ENCODE measurements around the gene ARSG.

Gene ARSG

DNA sequence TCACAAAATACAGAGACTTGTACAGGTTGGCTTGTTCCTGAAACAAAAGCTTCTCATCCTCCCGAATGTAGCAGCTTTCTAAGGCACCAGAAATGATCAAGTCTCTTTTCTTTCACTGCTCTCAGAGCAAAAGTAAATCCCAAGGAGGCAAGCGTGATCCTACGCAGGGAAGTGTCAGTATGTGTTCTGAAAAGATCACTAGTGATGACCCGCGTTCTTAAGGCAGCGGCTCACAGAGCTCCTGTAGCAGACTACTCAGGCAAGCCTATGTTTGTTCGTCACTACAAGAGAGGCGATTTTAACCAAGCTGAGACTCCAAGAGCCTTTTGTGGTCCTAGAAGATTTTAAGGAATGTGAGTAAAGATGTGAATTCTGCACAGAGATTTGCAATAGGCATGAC is 131.5 kb downstream of the ARSG start:
- Histone ChIP-seq H3K9me3 (ENCODE audit: control insufficient read depth in 1 of 2, low read length in 2 of 2) (no peaks in the 10 kb centered on the region), H3K27ac (ENCODE audit: low read depth, low read length) (no peak overlapping the region), H3K9ac (ENCODE audit: low read depth in 1 of 2, low read length in 2 of 2) (no peak overlapping the region), H3K27me3 (ENCODE audit: control insufficient read depth in 1 of 2, insufficient read depth in 2 of 2, low read length in 2 of 2) (no peaks in the 10 kb centered on the region), H3K4me3 (ENCODE audit: low read depth in 1 of 2, low read length in 2 of 2) (no peak overlapping the region), H3K4me1 (ENCODE audit: control insufficient read depth in 1 of 2, insufficient read depth in 2 of 2, low read length in 2 of 2) (no peaks in the 10 kb centered on the region), H3K36me3 (ENCODE audit: control insufficient read depth in 1 of 2, insufficient read depth in 2 of 2, low read length in 2 of 2) (peaks cover 9 to 31% of the 10 kb centered on the region in 2 donors)

DNA sequence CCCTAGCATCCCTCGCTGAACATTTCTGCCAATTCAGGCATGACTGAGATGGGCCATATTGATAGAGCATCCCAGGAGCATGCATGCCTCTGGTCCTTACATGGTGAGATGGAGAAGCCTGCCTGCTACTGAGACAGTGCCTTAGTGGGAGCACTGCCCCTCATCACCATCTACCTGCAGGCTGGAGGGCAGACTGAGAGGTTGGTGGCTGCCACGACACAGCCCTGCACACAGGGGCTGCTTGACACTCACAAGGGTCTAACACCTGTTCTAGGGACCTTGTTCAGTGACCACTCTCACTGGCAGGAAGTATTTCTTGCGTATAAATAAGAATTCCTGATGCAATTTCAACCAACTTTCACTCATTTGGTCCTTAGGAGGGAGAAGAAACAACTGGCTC is 132.0 kb downstream of the ARSG start:
- H3K9ac ChIP-seq (ENCODE audit: low read depth in 1 of 2, low read length in 2 of 2), result no peak overlapping the region
- no peak overlapping the region for H3K27ac ChIP-seq (ENCODE audit: low read depth, low read length)
- H3K36me3 ChIP-seq (ENCODE audit: control insufficient read depth in 1 of 2, insufficient read depth in 2 of 2, low read length in 2 of 2), result peaks cover 9 to 32% of the 10 kb centered on the region in 2 donors
- no peaks in the 10 kb centered on the region for H3K27me3 ChIP-seq (ENCODE audit: control insufficient read depth in 1 of 2, insufficient read depth in 2 of 2, low read length in 2 of 2)
- H3K9me3 ChIP-seq (ENCODE audit: control insufficient read depth in 1 of 2, low read length in 2 of 2), result no peaks in the 10 kb centered on the region
- no peaks in the 10 kb centered on the region for H3K4me1 ChIP-seq (ENCODE audit: control insufficient read depth in 1 of 2, insufficient read depth in 2 of 2, low read length in 2 of 2)
- no peak overlapping the region for H3K4me3 ChIP-seq (ENCODE audit: low read depth in 1 of 2, low read length in 2 of 2)

- no peak overlapping the region for H3K9ac ChIP-seq (ENCODE audit: low read depth in 1 of 2, low read length in 2 of 2)
- no peaks in the 10 kb centered on the region for H3K4me1 ChIP-seq (ENCODE audit: control insufficient read depth in 1 of 2, insufficient read depth in 2 of 2, low read length in 2 of 2)
- H3K27ac ChIP-seq (ENCODE audit: low read depth, low read length), result no peak overlapping the region
- H3K36me3 ChIP-seq (ENCODE audit: control insufficient read depth in 1 of 2, insufficient read depth in 2 of 2, low read length in 2 of 2), result peaks cover 15 to 41% of the 10 kb centered on the region in 2 donors
- H3K4me3 ChIP-seq (ENCODE audit: low read depth in 1 of 2, low read length in 2 of 2), result no peak overlapping the region
- no peaks in the 10 kb centered on the region for H3K9me3 ChIP-seq (ENCODE audit: control insufficient read depth in 1 of 2, low read length in 2 of 2)
- no peaks in the 10 kb centered on the region for H3K27me3 ChIP-seq (ENCODE audit: control insufficient read depth in 1 of 2, insufficient read depth in 2 of 2, low read length in 2 of 2)
Observed at GRCh38 chr17:68424203-68424602, 132.9 kb downstream of the ARSG start.

- Histone ChIP-seq H3K9ac (ENCODE audit: low read depth in 1 of 2, low read length in 2 of 2) (no peak overlapping the region), H3K4me3 (ENCODE audit: low read depth in 1 of 2, low read length in 2 of 2) (no peak overlapping the region), H3K4me1 (ENCODE audit: control insufficient read depth in 1 of 2, insufficient read depth in 2 of 2, low read length in 2 of 2) (no peaks in the 10 kb centered on the region), H3K27ac (ENCODE audit: low read depth, low read length) (no peak overlapping the region), H3K9me3 (ENCODE audit: control insufficient read depth in 1 of 2, low read length in 2 of 2) (no peaks in the 10 kb centered on the region), H3K36me3 (ENCODE audit: control insufficient read depth in 1 of 2, insufficient read depth in 2 of 2, low read length in 2 of 2) (peaks cover 19 to 43% of the 10 kb centered on the region in 2 donors), H3K27me3 (ENCODE audit: control insufficient read depth in 1 of 2, insufficient read depth in 2 of 2, low read length in 2 of 2) (no peaks in the 10 kb centered on the region)
Observed at GRCh38 chr17:68424861-68425260, 133.6 kb downstream of the ARSG start.

DNA sequence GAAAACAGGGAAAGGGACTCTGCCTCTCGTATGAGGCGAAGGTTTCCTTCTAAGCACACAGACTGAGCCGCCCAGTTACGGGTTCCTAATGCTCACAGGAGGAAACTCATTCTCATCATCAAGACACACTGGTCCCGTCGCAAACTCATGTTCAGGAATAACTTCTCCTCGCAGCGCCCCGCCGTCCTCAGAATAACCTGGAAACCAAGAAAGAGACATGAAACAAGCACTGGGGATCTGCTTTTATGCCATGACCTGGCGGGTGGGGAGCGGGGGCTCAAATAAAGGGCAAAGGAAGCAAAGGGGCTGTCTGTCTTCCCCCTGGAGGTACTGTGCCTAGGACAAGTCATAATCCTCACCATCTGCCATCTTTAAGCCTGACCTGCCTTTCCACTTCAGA is 134.7 kb downstream of the ARSG start:
- peaks cover 23 to 43% of the 10 kb centered on the region in 2 donors for H3K36me3 ChIP-seq (ENCODE audit: control insufficient read depth in 1 of 2, insufficient read depth in 2 of 2, low read length in 2 of 2)

DNA sequence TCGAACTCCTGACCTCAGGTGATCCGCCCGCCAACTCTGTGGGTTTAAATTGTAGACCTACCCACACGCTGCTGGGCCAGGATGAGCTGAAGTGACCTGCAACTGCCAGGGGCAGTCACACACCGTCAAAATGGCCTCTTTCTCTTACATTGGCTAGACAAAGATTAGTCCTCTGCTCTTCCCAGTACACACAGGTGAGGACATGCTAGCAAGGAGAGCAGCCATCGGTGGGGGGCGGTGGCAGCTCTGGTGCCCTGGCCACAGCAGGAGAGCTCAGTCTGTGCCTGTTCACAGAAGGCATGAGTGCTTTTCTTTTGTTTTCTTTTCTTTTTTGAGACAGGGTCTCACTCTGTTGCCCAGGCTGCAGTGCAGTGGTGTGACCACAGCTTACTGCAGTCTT is 136.3 kb downstream of the ARSG start:
- Histone ChIP-seq H3K9me3 (ENCODE audit: control insufficient read depth in 1 of 2, low read length in 2 of 2) (no peaks in the 10 kb centered on the region), H3K9ac (ENCODE audit: low read depth in 1 of 2, low read length in 2 of 2) (no peak overlapping the region), H3K36me3 (ENCODE audit: control insufficient read depth in 1 of 2, insufficient read depth in 2 of 2, low read length in 2 of 2) (peaks cover 28 to 54% of the 10 kb centered on the region in 2 donors), H3K4me1 (ENCODE audit: control insufficient read depth in 1 of 2, insufficient read depth in 2 of 2, low read length in 2 of 2) (no peaks in the 10 kb centered on the region), H3K27ac (ENCODE audit: low read depth, low read length) (no peak overlapping the region), H3K4me3 (ENCODE audit: low read depth in 1 of 2, low read length in 2 of 2) (no peak overlapping the region), H3K27me3 (ENCODE audit: control insufficient read depth in 1 of 2, insufficient read depth in 2 of 2, low read length in 2 of 2) (no peaks in the 10 kb centered on the region)

More for the DNA sequence above, 134.7 kb downstream of the ARSG start:
- Histone ChIP-seq H3K4me1 (ENCODE audit: control insufficient read depth in 1 of 2, insufficient read depth in 2 of 2, low read length in 2 of 2) (no peaks in the 10 kb centered on the region), H3K9ac (ENCODE audit: low read depth in 1 of 2, low read length in 2 of 2) (no peak overlapping the region), H3K4me3 (ENCODE audit: low read depth in 1 of 2, low read length in 2 of 2) (no peak overlapping the region), H3K27ac (ENCODE audit: low read depth, low read length) (no peak overlapping the region), H3K9me3 (ENCODE audit: control insufficient read depth in 1 of 2, low read length in 2 of 2) (no peaks in the 10 kb centered on the region), H3K27me3 (ENCODE audit: control insufficient read depth in 1 of 2, insufficient read depth in 2 of 2, low read length in 2 of 2) (no peaks in the 10 kb centered on the region)

- no peak overlapping the region for H3K27ac ChIP-seq (ENCODE audit: low read depth, low read length)
- peaks cover 27 to 56% of the 10 kb centered on the region in 2 donors for H3K36me3 ChIP-seq (ENCODE audit: control insufficient read depth in 1 of 2, insufficient read depth in 2 of 2, low read length in 2 of 2)
- H3K4me1 ChIP-seq (ENCODE audit: control insufficient read depth in 1 of 2, insufficient read depth in 2 of 2, low read length in 2 of 2), result no peaks in the 10 kb centered on the region
- H3K9ac ChIP-seq (ENCODE audit: low read depth in 1 of 2, low read length in 2 of 2), result no peak overlapping the region
- H3K27me3 ChIP-seq (ENCODE audit: control insufficient read depth in 1 of 2, insufficient read depth in 2 of 2, low read length in 2 of 2), result no peaks in the 10 kb centered on the region
- no peak overlapping the region for H3K4me3 ChIP-seq (ENCODE audit: low read depth in 1 of 2, low read length in 2 of 2)
- no peaks in the 10 kb centered on the region for H3K9me3 ChIP-seq (ENCODE audit: control insufficient read depth in 1 of 2, low read length in 2 of 2)
Observed at GRCh38 chr17:68428498-68429172, 137.3 kb downstream of the ARSG start.

GRCh38 chr17:68429881-68430280 is 138.6 kb downstream of the ARSG start:
- no peaks in the 10 kb centered on the region for H3K9me3 ChIP-seq (ENCODE audit: control insufficient read depth in 1 of 2, low read length in 2 of 2)
- H3K36me3 ChIP-seq (ENCODE audit: control insufficient read depth in 1 of 2, insufficient read depth in 2 of 2, low read length in 2 of 2), result peaks cover 33 to 66% of the 10 kb centered on the region in 2 donors
- no peak overlapping the region for H3K4me3 ChIP-seq (ENCODE audit: low read depth in 1 of 2, low read length in 2 of 2)
- H3K9ac ChIP-seq (ENCODE audit: low read depth in 1 of 2, low read length in 2 of 2), result no peak overlapping the region
- no peaks in the 10 kb centered on the region for H3K27me3 ChIP-seq (ENCODE audit: control insufficient read depth in 1 of 2, insufficient read depth in 2 of 2, low read length in 2 of 2)
- H3K27ac ChIP-seq (ENCODE audit: low read depth, low read length), result no peak overlapping the region
- H3K4me1 ChIP-seq (ENCODE audit: control insufficient read depth in 1 of 2, insufficient read depth in 2 of 2, low read length in 2 of 2), result no peaks in the 10 kb centered on the region

DNA sequence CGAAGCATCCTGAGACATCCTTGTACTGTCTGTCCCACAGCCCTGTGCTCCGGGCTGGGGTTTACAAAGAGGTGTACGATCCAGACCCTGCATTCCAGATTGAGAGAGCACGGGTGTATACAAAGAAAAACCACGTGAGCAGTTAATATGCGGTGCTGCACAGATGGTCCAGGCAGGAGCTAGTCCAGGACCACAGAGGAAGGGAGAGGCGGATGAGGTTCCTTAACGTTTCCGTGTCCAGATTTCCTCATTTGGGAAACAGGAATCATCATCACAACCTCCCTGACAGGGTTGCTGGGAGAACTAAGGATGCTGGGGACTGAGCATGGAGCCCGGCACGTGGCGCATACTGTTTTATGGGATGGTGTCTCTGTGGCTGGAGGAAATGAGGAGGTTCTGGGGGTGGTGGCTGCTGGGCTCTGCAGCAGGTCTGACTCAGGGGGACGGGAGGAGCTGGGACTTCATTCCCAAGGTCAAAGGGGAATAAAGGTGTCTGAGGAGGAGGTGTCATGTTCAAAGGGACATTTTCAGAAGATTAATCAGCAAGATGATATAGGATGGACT is 139.8 kb downstream of the ARSG start:
- H3K36me3 ChIP-seq (ENCODE audit: control insufficient read depth in 1 of 2, insufficient read depth in 2 of 2, low read length in 2 of 2), result peaks cover 37 to 77% of the 10 kb centered on the region in 2 donors
- H3K9me3 ChIP-seq (ENCODE audit: control insufficient read depth in 1 of 2, low read length in 2 of 2), result no peaks in the 10 kb centered on the region
- H3K27ac ChIP-seq (ENCODE audit: low read depth, low read length), result no peak overlapping the region
- H3K4me1 ChIP-seq (ENCODE audit: control insufficient read depth in 1 of 2, insufficient read depth in 2 of 2, low read length in 2 of 2), result peaks cover 0 to 1% of the 10 kb centered on the region in 2 donors
- H3K27me3 ChIP-seq (ENCODE audit: control insufficient read depth in 1 of 2, insufficient read depth in 2 of 2, low read length in 2 of 2), result no peaks in the 10 kb centered on the region
- H3K4me3 ChIP-seq (ENCODE audit: low read depth in 1 of 2, low read length in 2 of 2), result no peak overlapping the region
- H3K9ac ChIP-seq (ENCODE audit: low read depth in 1 of 2, low read length in 2 of 2), result no peak overlapping the region

- Histone ChIP-seq H3K36me3 (ENCODE audit: control insufficient read depth in 1 of 2, insufficient read depth in 2 of 2, low read length in 2 of 2) (peaks cover 37 to 74% of the 10 kb centered on the region in 2 donors), H3K4me1 (ENCODE audit: control insufficient read depth in 1 of 2, insufficient read depth in 2 of 2, low read length in 2 of 2) (peaks cover 0 to 3% of the 10 kb centered on the region in 2 donors), H3K27ac (ENCODE audit: low read depth, low read length) (no peak overlapping the region), H3K27me3 (ENCODE audit: control insufficient read depth in 1 of 2, insufficient read depth in 2 of 2, low read length in 2 of 2) (no peaks in the 10 kb centered on the region), H3K4me3 (ENCODE audit: low read depth in 1 of 2, low read length in 2 of 2) (no peak overlapping the region), H3K9ac (ENCODE audit: low read depth in 1 of 2, low read length in 2 of 2) (no peak overlapping the region), H3K9me3 (ENCODE audit: control insufficient read depth in 1 of 2, low read length in 2 of 2) (no peaks in the 10 kb centered on the region)
Observed at GRCh38 chr17:68431661-68432071, 140.4 kb downstream of the ARSG start.

All from duodenal mucosa (tissue), 2 donors.